Iris pigment epithelial cell (primary cell): ENCODE data around the gene PTGER3.

Source experiments
- DNase-seq: peaks from one replicate; pipeline ENCODE4 v3.0.0-alpha.2; 2011; ENCODE audit warnings: low read depth

The PTGER3 gene

GRCh38 chr1:71049951-71050598 lies 2.5 kb upstream of the PTGER3 start:
- DNase-seq, result peak; percentile 73

- no peak for DNase-seq
These were observed 553 bp downstream of the PTGER3 start for GRCh38 chr1:71046891-71047634.

GRCh38 chr1:71045463-71046028 lies 2.1 kb downstream of the PTGER3 start:
- DNase-seq, result no peak

GRCh38 chr1:71044833-71045232 lies 2.8 kb downstream of the PTGER3 start:
- no peak for DNase-seq

- no peak for DNase-seq
These were observed 4.6 kb downstream of the PTGER3 start for GRCh38 chr1:71043065-71043464.

GRCh38 chr1:71041806-71042205 lies 5.8 kb downstream of the PTGER3 start:
- no peak for DNase-seq

- no peak for DNase-seq
These were observed 7.9 kb downstream of the PTGER3 start for GRCh38 chr1:71039661-71040262.

GRCh38 chr1:71038942-71039341 lies 8.7 kb downstream of the PTGER3 start:
- no peak for DNase-seq

GRCh38 chr1:71037829-71038620 lies 9.6 kb downstream of the PTGER3 start:
- no peak for DNase-seq

GRCh38 chr1:71037066-71037465 lies 10.6 kb downstream of the PTGER3 start:
- DNase-seq, result no peak

- DNase-seq, result no peak
These were observed 14.5 kb downstream of the PTGER3 start for GRCh38 chr1:71033136-71033535.

- no peak for DNase-seq
These were observed 16.2 kb downstream of the PTGER3 start for GRCh38 chr1:71031426-71031825.

- DNase-seq, result no peak
These were observed 17.6 kb downstream of the PTGER3 start for GRCh38 chr1:71030026-71030425.

GRCh38 chr1:71028981-71029380 lies 18.6 kb downstream of the PTGER3 start:
- no peak for DNase-seq

GRCh38 chr1:71027991-71028390 lies 19.6 kb downstream of the PTGER3 start:
- DNase-seq, result no peak

GRCh38 chr1:71026093-71026492 lies 21.5 kb downstream of the PTGER3 start:
- no peak for DNase-seq

GRCh38 chr1:71023515-71023914 lies 24.1 kb downstream of the PTGER3 start:
- no peak for DNase-seq

GRCh38 chr1:71019233-71019969 lies 28.2 kb downstream of the PTGER3 start:
- no peak for DNase-seq

GRCh38 chr1:71018791-71019190 lies 28.8 kb downstream of the PTGER3 start:
- no peak for DNase-seq

GRCh38 chr1:71015745-71016144 lies 31.9 kb downstream of the PTGER3 start:
- DNase-seq, result no peak

- DNase-seq, result peak; percentile 58
These were observed 33.4 kb downstream of the PTGER3 start for GRCh38 chr1:71014178-71014579.
